Osteoblast (primary cell): ENCODE data around the gene IMPDH2. TPM values are rescaled to one million over a fixed set of nuclear protein-coding genes. Genes with fewer than 3 reads are reported as not detected.
A peak's percentile ranks its signal among the peaks of the same experiment; 100 is the strongest.

Source experiments
- DNase-seq: peaks from one replicate; pipeline ENCODE4 v3.0.0; 2011; ENCODE audit warnings: low spot score, mixed read lengths; ENCODE audit not compliant: insufficient read length; ENCODE audit errors: missing footprints
- H2AFZ ChIP-seq: 2 replicates; pipeline ENCODE4 v1.6.0; 2011; ENCODE audit warnings: mild to moderate bottlenecking, low read length
- H3K27ac ChIP-seq: 2 replicates; pipeline ENCODE4 v1.5.1; 2011; ENCODE audit warnings: mild to moderate bottlenecking, low read depth, low read length, moderate library complexity
- H3K27me3 ChIP-seq: 2 replicates; pipeline ENCODE4 v1.6.0; 2012; ENCODE audit warnings: mild to moderate bottlenecking, control low read depth, inconsistent platforms, low read length, moderate library complexity; ENCODE audit not compliant: insufficient read depth
- H3K36me3 ChIP-seq: 2 replicates; pipeline ENCODE4 v1.5.1; 2011; ENCODE audit warnings: mild to moderate bottlenecking, low read length, control low read depth, moderate library complexity; ENCODE audit not compliant: insufficient read depth
- H3K4me1 ChIP-seq: 2 replicates; pipeline ENCODE4 v1.5.1; 2011; ENCODE audit warnings: mild to moderate bottlenecking, low read length, control low read depth, moderate library complexity; ENCODE audit not compliant: insufficient read depth
- H3K4me2 ChIP-seq: 2 replicates; pipeline ENCODE4 v1.6.0; 2011; ENCODE audit warnings: mild to moderate bottlenecking, low read length; ENCODE audit not compliant: insufficient read depth
- H3K4me3 ChIP-seq: fragments of 200-600 bp; sonication (generic); 3 replicates; pipeline ENCODE4 v1.5.1; 2012; ENCODE audit warnings: mild to moderate bottlenecking, low read length, inconsistent platforms; ENCODE audit not compliant: insufficient read depth
- H3K79me2 ChIP-seq: 2 replicates; pipeline ENCODE4 v1.6.0; 2012; ENCODE audit warnings: mild to moderate bottlenecking, low read length, control low read depth, inconsistent platforms; ENCODE audit not compliant: insufficient read depth
- H3K9me3 ChIP-seq: 2 replicates; pipeline ENCODE4 v1.5.1; 2011; ENCODE audit warnings: low read depth, low read length, control low read depth
- H4K20me1 ChIP-seq: 2 replicates; pipeline ENCODE4 v1.6.0; 2012; ENCODE audit warnings: mild to moderate bottlenecking, low read length, control low read depth; ENCODE audit not compliant: insufficient read depth
- total RNA-seq: library from RNA; depleted of rRNA; stranded (reverse); fragments of >200 nt; gene quantifications from 2 replicates; pipeline ENCODE4 v1.2.3, GENCODE V29; 2012
- TF ChIP-seq, protein P1 (sequence below): IDR thresholded peaks from 2 replicates; pipeline ENCODE4 v1.5.1; 2011; ENCODE audit warnings: mild to moderate bottlenecking, low read depth, low read length, moderate library complexity; ENCODE audit errors: extremely low read depth

IMPDH2 gene
- total RNA-seq, 1 donor, result 273 TPM

DNA sequence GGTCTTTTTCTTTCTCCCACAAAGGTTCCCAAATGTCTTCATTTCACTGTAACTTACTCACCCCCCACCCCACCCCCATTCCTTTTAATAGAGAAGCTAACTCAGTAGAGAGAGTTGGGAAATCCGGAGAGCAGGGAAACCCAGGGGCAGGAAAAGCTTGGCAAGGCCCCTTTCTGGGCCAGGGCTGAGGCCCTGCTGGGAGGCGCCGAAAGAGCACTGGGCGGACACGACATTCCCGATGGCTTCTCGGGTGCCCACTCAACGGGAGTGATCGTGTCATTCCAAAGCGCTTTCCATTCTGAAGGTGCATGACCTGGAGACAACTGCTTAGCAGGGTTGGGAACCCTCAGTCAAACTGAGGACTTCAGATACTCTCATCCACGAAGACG, 9.3 kb downstream of the IMPDH2 start:
- DNase-seq, result peak; percentile 86
- Histone ChIP-seq H3K36me3 (peaks cover 36% of the 10 kb centered on the region), H3K4me2 (peak overlapping the region; percentile 98), H3K27ac (peak overlapping the region; percentile 96), H3K79me2 (peaks cover 57% of the 10 kb centered on the region), H3K27me3 (no peaks in the 10 kb centered on the region), H4K20me1 (peaks cover 22% of the 10 kb centered on the region), H2AFZ (peak overlapping the region; percentile 27), H3K9me3 (no peaks in the 10 kb centered on the region), H3K4me1 (peaks cover 32% of the 10 kb centered on the region), H3K4me3 (peak overlapping the region; percentile 96)
- TF ChIP-seq, protein P1, sequence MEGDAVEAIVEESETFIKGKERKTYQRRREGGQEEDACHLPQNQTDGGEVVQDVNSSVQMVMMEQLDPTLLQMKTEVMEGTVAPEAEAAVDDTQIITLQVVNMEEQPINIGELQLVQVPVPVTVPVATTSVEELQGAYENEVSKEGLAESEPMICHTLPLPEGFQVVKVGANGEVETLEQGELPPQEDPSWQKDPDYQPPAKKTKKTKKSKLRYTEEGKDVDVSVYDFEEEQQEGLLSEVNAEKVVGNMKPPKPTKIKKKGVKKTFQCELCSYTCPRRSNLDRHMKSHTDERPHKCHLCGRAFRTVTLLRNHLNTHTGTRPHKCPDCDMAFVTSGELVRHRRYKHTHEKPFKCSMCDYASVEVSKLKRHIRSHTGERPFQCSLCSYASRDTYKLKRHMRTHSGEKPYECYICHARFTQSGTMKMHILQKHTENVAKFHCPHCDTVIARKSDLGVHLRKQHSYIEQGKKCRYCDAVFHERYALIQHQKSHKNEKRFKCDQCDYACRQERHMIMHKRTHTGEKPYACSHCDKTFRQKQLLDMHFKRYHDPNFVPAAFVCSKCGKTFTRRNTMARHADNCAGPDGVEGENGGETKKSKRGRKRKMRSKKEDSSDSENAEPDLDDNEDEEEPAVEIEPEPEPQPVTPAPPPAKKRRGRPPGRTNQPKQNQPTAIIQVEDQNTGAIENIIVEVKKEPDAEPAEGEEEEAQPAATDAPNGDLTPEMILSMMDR, result no peak

DNA sequence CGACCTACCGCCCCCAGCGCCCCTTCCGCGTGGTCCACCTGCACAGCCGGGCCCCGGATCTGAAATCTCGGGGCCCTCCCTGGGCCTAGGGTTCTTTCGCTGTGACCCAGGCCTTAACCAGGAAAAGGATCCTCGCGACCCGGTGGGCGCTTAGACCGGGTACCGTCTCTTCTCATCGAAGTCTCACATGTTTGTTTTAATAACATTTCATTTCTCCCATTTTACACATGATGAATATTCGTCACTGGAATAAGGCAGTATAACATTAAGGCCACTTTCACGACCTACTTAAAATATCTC, 10.5 kb downstream of the IMPDH2 start:
- peak overlapping the region; percentile 92 for H3K4me3 ChIP-seq
- TF ChIP-seq, protein P1, result no peak
- peak overlapping the region; percentile 65 for H3K27ac ChIP-seq
- H3K4me2 ChIP-seq, result peak overlapping the region; percentile 90
- no peaks in the 10 kb centered on the region for H3K27me3 ChIP-seq
- peaks cover 29% of the 10 kb centered on the region for H4K20me1 ChIP-seq
- peaks cover 32% of the 10 kb centered on the region for H3K4me1 ChIP-seq
- no peaks in the 10 kb centered on the region for H3K9me3 ChIP-seq
- H2AFZ ChIP-seq, result peak overlapping the region; percentile 66
- H3K79me2 ChIP-seq, result peaks cover 58% of the 10 kb centered on the region
- peaks cover 35% of the 10 kb centered on the region for H3K36me3 ChIP-seq
- DNase-seq, result no peak

DNA sequence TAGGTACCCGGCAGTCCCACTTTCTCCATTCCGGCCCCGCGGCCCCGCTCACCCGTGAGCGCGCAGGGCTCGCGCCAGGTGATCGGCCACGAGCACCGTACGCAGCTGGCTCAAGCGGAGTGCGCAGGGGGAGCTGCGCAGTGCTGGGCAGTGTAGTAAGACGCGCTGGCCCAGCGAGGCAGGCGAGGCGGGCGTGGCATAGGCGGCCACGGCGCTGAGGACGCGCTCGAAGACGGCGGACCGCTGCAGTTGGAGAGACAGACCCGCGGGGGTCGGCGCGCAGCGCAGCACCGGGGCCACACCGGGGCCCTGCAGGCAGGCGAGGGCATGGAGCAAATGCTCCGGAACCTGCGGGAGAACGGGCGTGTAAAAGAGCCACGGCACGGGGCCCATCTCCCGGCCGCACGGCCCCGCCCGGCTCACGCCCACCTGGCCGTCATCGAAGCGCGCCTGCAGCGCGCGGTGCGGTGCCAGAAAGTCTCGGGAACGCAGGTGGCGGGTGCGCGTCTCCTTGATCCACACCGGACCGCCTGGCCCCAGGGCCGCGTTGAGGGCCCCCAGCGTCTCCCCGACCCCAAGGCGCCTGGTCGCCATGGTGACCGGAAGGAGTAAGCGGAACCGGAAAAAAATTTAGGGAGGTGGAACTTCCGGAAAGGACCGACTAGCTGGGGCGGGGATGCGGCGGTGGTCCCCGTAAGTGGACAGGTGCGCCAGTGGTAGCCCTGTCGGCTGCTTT, 11.1 kb downstream of the IMPDH2 start, which contains the start of gene DALRD3:
Gene DALRD3 (minus strand): TSS at position 610 of the 736 bp plus-strand sequence. CDS start 16 bp downstream, at position 594.
- TF ChIP-seq, protein P1, result no peak
- H3K9me3 ChIP-seq, result no peaks in the 10 kb centered on the region
- peaks cover 60% of the 10 kb centered on the region for H3K79me2 ChIP-seq
- H3K4me3 ChIP-seq, result peak within 1 kb of the TSS; percentile 92
- H3K36me3 ChIP-seq, result peaks cover 33% of the 10 kb centered on the region
- H3K4me2 ChIP-seq, result peak within 1 kb of the TSS; percentile 90
- peak within 1 kb of the TSS; percentile 65 for H3K27ac ChIP-seq
- DNase-seq, result peak; percentile 93
- peaks cover 33% of the 10 kb centered on the region for H4K20me1 ChIP-seq
- H3K27me3 ChIP-seq, result no peaks in the 10 kb centered on the region
- H3K4me1 ChIP-seq, result peaks cover 30% of the 10 kb centered on the region
- peak within 1 kb of the TSS; percentile 66 for H2AFZ ChIP-seq

GRCh38 chr3:49017229-49017970, 11.8 kb downstream of the IMPDH2 start:
- Histone ChIP-seq H3K4me3 (peak overlapping the region; percentile 92), H3K79me2 (peaks cover 60% of the 10 kb centered on the region), H3K36me3 (peaks cover 33% of the 10 kb centered on the region), H3K4me1 (peaks cover 22% of the 10 kb centered on the region), H3K4me2 (peak overlapping the region; percentile 90), H3K27ac (peak overlapping the region; percentile 28), H2AFZ (peak overlapping the region; percentile 66), H4K20me1 (peaks cover 33% of the 10 kb centered on the region), H3K9me3 (no peaks in the 10 kb centered on the region), H3K27me3 (no peaks in the 10 kb centered on the region)
- DNase-seq, result peak; percentile 78
- TF ChIP-seq, protein P1, result no peak
